Osteocyte (in vitro differentiated cells): ENCODE data around the gene CMTM6. TPM values are rescaled to one million over a fixed set of nuclear protein-coding genes. Genes with fewer than 3 reads are reported as not detected.
A peak's percentile ranks its signal among the peaks of the same experiment; 100 is the strongest.

Experiments
- DNase-seq: peaks from one replicate; pipeline ENCODE4 v3.0.0; 2021; ENCODE audit warnings: mixed read lengths; ENCODE audit not compliant: unreplicated experiment; ENCODE audit errors: extremely low spot score
- H3K27ac Mint-ChIP-seq: one replicate; pipeline ENCODE4 v1.8.0; 2021; ENCODE audit warnings: mild to moderate bottlenecking, mixed read lengths; ENCODE audit not compliant: unreplicated experiment
- H3K27me3 Mint-ChIP-seq: one replicate; pipeline ENCODE4 v1.8.0; 2021; ENCODE audit warnings: mixed read lengths; ENCODE audit not compliant: unreplicated experiment
- H3K36me3 Mint-ChIP-seq: one replicate; pipeline ENCODE4 v1.8.0; 2021; ENCODE audit warnings: mixed read lengths; ENCODE audit not compliant: unreplicated experiment
- H3K4me1 Mint-ChIP-seq: one replicate; pipeline ENCODE4 v1.8.0; 2021; ENCODE audit warnings: mixed read lengths; ENCODE audit not compliant: unreplicated experiment
- H3K4me3 Mint-ChIP-seq: one replicate; pipeline ENCODE4 v1.8.0; 2021; ENCODE audit warnings: mild to moderate bottlenecking, moderate library complexity, mixed read lengths; ENCODE audit not compliant: unreplicated experiment
- H3K9me3 Mint-ChIP-seq: one replicate; pipeline ENCODE4 v1.8.0; 2021; ENCODE audit warnings: mixed read lengths; ENCODE audit not compliant: unreplicated experiment
- total RNA-seq: library from RNA; stranded (reverse); gene quantifications from 2 replicates; pipeline ENCODE4 v1.2.1, GENCODE V29; 2021
- TF ChIP-seq, protein P1 (sequence below): fragments of 200-600 bp; sonication (generic); IDR thresholded peaks from 2 replicates; pipeline ENCODE4 v1.5.0; 2021; ENCODE audit warnings: antibody characterized with exemption, mild to moderate bottlenecking, moderate library complexity

The CMTM6 gene
- total RNA-seq, 1 donor from 2014 or later, result 60.4 TPM

DNA sequence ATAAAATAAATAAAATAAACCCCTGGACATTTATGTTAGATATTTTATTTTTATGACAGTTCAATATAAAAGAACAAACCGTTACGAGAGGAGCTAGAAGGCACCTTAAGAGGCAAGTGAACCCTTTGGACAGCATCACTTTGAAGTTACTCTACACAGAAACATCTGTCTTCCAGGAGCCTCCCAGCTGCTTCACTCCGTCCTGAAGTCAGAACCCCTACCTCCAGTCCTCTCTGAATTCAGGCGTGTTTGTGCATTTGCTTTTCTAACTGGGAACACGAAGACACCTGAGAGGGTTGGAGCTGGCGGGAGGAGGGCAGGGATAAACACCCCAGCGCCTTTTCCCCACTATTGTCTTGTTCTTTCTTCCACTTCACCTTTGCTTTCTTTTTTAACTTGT, 64.8 kb downstream of the CMTM6 start:
- Mint-ChIP-seq H3K9me3 (no peaks in the 10 kb centered on the region), H3K4me1 (peaks cover 8% of the 10 kb centered on the region), H3K27me3 (no peaks in the 10 kb centered on the region), H3K27ac (no peak overlapping the region), H3K4me3 (no peak overlapping the region), H3K36me3 (no peaks in the 10 kb centered on the region)
- TF ChIP-seq, protein P1, sequence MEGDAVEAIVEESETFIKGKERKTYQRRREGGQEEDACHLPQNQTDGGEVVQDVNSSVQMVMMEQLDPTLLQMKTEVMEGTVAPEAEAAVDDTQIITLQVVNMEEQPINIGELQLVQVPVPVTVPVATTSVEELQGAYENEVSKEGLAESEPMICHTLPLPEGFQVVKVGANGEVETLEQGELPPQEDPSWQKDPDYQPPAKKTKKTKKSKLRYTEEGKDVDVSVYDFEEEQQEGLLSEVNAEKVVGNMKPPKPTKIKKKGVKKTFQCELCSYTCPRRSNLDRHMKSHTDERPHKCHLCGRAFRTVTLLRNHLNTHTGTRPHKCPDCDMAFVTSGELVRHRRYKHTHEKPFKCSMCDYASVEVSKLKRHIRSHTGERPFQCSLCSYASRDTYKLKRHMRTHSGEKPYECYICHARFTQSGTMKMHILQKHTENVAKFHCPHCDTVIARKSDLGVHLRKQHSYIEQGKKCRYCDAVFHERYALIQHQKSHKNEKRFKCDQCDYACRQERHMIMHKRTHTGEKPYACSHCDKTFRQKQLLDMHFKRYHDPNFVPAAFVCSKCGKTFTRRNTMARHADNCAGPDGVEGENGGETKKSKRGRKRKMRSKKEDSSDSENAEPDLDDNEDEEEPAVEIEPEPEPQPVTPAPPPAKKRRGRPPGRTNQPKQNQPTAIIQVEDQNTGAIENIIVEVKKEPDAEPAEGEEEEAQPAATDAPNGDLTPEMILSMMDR, result no peak
- peak; percentile 46 for DNase-seq

DNA sequence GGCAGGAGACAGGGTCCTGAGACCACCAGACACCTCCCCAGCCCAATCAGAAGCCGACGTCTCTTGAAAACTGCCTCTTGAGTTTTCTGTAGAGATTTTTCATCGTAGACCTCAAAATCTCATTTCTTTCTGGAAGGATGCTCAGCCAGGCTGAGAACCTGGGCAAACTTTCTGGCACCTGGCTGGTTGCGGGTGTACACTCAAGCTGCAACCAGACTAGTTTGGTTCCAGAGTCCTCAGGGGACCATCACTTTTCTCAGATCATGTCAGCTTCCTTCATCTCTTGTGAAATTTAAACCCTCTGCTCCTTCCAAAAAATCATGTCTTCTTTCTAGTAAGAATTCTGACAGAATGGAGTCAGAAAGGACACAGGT, 65.8 kb downstream of the CMTM6 start:
- Mint-ChIP-seq H3K4me1 (peaks cover 11% of the 10 kb centered on the region), H3K27ac (no peak overlapping the region), H3K27me3 (no peaks in the 10 kb centered on the region), H3K9me3 (no peaks in the 10 kb centered on the region), H3K4me3 (no peak overlapping the region), H3K36me3 (no peaks in the 10 kb centered on the region)
- no peak for DNase-seq
- TF ChIP-seq, protein P1, result no peak

DNA sequence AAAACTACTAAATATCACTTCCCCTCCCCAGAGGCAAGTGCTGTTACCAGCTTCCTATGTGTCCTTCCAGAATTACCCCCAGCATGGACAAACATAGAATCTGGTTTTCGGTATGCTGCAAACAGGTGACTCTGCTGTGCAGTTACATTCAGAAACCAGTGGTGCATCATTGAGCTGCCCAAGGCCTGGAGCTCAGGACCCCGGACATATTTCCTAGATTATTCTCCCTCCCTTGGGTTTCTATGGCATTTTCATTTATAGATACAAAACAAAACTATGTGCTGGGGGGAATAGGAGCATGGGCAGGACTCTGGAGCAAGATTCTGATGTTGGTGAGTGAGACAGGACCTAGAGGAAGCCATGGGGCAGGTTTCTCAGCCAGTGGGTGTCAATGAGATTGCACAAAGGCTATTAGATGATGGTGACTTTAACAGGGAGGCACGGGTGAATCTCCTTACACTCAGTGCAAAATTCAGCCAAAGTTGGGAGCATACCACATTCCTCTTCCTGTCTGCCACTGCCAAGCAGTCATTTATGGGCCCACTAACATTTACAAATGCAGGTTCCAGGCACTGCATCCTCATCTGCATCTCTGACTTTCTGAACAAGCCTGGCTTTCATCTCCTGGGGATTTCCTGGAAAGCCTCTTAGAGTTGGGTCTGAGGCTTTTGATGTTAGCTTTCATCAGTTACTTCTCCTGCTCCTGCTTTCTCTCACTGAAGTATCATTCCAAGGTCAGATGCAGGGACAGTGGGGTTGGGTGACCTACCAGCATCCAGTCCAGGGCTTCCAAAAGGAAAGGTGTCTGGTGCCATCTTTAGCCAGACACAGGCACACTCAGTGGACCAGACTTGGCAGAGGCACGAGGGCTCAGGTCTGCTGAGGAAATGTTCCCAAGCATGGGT, 66.5 kb downstream of the CMTM6 start:
- Mint-ChIP-seq H3K27me3 (no peaks in the 10 kb centered on the region), H3K9me3 (no peaks in the 10 kb centered on the region), H3K36me3 (no peaks in the 10 kb centered on the region), H3K4me1 (peaks cover 11% of the 10 kb centered on the region), H3K4me3 (no peak overlapping the region), H3K27ac (no peak overlapping the region)
- TF ChIP-seq, protein P1, result no peak
- peak; percentile 60 for DNase-seq

DNA sequence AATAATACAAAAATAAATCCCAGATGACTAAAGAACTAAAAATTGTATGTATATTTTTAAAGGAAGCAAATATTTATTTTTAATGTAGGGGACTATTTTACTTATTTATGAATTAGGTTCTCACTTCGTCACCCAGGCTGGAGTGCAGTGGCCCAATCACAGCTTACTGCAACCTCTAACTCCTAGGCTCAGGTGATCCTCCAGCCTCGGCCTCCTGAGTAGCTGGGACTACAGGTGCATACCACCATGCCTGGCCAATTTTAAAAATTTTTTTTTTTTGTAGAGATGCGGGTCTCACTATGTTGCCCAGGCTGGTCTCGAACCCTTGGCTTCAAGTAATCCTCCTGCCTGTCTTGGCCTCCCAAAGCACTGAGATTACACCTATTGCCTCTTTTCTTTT, 68.4 kb downstream of the CMTM6 start:
- Mint-ChIP-seq H3K4me1 (peaks cover 13% of the 10 kb centered on the region), H3K9me3 (no peaks in the 10 kb centered on the region), H3K36me3 (no peaks in the 10 kb centered on the region), H3K27ac (no peak overlapping the region), H3K4me3 (no peak overlapping the region), H3K27me3 (no peaks in the 10 kb centered on the region)
- DNase-seq, result no peak
- TF ChIP-seq, protein P1, result no peak

DNA sequence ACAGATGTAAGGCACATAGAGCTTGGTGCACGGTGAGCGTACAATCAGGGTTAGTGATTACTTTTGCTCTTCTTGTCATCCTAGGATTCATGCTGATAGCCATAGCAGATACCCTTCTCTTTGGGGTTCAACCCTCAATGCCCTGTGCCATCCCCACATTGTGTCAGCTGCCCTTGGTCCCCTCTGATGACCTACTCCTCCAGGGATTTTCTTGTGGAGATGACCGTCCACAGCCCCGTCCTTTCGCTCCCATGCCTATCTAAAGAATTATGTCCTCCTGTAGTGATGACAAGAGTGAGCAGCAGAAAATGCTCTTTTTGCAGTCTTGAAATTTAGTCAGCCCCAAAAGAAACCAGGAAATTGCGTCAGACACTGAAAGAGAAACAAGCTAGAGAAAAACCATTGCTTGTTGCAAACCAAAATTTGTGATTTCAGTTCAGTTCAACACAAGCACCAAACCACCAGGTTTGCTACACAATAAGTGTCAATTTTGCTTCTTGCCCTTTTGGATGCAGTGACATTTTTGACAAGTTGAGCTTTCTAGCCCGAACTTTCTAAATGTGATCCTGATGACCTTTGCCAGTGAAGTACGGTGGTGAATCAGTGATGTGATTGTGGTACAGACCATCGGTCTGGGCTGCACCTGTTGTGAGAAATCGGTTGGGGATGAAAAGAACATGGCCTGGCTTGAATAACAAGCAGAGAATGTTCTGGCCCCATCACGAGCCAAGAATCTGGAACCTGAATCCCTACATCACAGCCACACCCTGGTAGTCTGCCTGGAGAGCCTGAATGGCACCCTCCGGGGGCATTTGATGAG, 69.7 kb downstream of the CMTM6 start:
- peak; percentile 66 for DNase-seq
- Mint-ChIP-seq H3K36me3 (no peaks in the 10 kb centered on the region), H3K9me3 (no peaks in the 10 kb centered on the region), H3K4me3 (no peak overlapping the region), H3K27ac (no peak overlapping the region), H3K27me3 (no peaks in the 10 kb centered on the region), H3K4me1 (peaks cover 25% of the 10 kb centered on the region)
- TF ChIP-seq, protein P1, result no peak
